ENCODE data around the gene FERMT3. TPM values are rescaled to one million over a fixed set of nuclear protein-coding genes. Genes with fewer than 3 reads are reported as not detected.

Gene FERMT3
- total and polyA plus RNA-seq, 2 of the 13 experiments (the other 11 are each of a cell fraction or from before 2014, with no cell fraction given) = 0.29 TPM; not detected in 1

DNA sequence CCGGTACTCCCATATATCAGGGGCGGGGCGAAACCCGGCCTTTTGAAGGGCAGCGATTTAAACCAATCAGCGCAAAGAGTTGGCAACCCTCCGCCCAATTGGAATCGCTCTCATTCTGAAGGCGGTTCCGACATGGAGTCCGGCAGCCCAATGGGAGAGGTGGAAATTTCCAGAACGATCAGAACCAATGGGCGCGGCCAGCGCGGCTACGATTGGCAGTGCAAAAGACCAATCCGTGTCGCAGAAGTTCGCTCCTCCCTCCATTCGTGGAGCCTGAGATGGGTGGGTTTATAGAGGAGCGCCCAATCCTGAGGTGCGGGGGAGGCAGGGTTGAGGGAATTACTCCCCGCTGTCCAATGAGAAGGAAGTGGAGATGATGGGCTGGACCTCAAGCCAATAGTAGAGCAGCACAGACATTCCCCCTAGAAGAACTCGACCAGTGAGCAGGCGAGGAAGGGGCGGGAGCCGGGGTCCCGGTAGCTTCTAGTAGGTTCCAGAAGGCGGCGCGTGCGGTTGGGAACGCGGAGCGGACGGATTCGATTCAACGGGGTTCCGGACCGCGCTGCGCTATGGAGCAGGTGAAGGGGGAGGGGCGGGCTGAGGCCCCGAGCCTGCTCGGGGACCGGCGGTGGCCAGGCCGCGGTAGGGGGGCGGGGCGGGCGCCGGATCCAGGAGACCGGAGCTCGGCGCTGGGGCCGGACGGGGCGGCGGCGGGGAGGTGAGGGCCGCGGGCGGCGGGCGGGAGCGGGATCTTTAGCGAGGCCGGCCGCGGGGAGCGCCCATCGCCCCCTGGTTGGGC, 20.6 kb upstream of the FERMT3 start, which contains the start of gene STIP1 (continued):
- TF ChIP-seq ZFP41 (CRISPR knock-in tag; IDR thresholded peaks at IDR 0.05; ENCODE audit: borderline replicate concordance) (no peak), ZNF543 (CRISPR knock-in tag; IDR thresholded peaks at IDR 0.05) (0 out of 2 replicates have a peak, but pooled peaks have one; percentile 1), BORCS8-MEF2B (CRISPR knock-in tag; IDR thresholded peaks at IDR 0.05) (no peak), KDM3A (CRISPR knock-in tag; IDR thresholded peaks at IDR 0.05; ENCODE audit: low read depth) (no peak)
- TF ChIP-seq, protein P1, sequence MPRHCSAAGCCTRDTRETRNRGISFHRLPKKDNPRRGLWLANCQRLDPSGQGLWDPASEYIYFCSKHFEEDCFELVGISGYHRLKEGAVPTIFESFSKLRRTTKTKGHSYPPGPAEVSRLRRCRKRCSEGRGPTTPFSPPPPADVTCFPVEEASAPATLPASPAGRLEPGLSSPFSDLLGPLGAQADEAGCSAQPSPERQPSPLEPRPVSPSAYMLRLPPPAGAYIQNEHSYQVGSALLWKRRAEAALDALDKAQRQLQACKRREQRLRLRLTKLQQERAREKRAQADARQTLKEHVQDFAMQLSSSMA (CRISPR knock-in tag; IDR thresholded peaks at IDR 0.05) = no peak
- TF ChIP-seq, protein P2, sequence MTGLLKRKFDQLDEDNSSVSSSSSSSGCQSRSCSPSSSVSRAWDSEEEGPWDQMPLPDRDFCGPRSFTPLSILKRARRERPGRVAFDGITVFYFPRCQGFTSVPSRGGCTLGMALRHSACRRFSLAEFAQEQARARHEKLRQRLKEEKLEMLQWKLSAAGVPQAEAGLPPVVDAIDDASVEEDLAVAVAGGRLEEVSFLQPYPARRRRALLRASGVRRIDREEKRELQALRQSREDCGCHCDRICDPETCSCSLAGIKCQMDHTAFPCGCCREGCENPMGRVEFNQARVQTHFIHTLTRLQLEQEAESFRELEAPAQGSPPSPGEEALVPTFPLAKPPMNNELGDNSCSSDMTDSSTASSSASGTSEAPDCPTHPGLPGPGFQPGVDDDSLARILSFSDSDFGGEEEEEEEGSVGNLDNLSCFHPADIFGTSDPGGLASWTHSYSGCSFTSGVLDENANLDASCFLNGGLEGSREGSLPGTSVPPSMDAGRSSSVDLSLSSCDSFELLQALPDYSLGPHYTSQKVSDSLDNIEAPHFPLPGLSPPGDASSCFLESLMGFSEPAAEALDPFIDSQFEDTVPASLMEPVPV (CRISPR knock-in tag; IDR thresholded peaks at IDR 0.05) = no peak

DNA sequence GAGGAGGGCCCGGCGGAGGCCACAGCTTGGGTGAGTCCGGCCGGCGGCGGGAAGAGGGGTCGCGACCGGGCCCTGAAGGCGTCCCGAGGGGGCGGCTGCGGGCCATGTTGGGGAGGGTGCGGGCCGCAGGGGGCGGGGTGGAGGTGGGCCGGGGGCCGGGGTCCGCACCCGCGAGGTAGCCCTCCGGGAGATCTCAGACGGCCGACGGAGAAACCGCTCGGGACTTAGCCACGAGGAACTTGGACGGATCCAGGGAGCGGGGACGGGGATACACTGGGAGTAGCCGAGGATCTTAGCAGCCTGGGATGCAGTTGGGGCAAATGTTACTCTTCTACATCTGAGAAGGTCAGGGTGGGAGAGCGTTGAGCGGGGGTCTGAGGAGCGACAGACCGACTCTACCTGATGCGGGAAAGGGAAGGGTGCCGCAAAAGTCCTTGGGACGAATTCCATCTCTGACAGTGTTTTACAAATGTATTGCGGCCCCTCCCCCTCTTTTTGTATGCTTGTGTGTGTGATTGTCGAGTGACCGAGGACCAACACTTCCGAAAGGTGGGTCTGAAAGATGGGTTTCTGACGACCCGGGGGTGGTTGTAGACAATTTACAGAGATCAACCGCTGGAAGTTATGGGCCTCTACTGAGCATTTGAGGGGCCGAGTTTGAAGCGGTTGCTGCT, 19.9 kb upstream of the FERMT3 start:
- Histone ChIP-seq H2AFZ (ENCODE audit: low read length) (no peak overlapping the region), H3K27me3 (ENCODE audit: control insufficient read depth in 1 of 2, insufficient read depth in 2 of 2, low read length in 2 of 2) (no peaks in the 10 kb centered on the region), H3K4me3 (replicated peaks in 1 of 3; ENCODE audit: insufficient read depth in 1 of 3, low read depth in 2 of 3, low read length in 3 of 3) (no peak overlapping the region), H3K27ac (ENCODE audit: extremely low read length, insufficient read depth, low read length) (no peak overlapping the region), H3K79me2 (ENCODE audit: insufficient read depth, low read length) (peaks cover 11% of the 10 kb centered on the region), H3K4me1 (ENCODE audit: insufficient read depth, low read length) (peaks cover 48% of the 10 kb centered on the region), H3K36me3 (replicated peaks in 1 of 2; ENCODE audit: control insufficient read depth in 1 of 2, insufficient read depth in 2 of 2, low read length in 2 of 2) (peaks cover 3% of the 10 kb centered on the region in 2 experiments; a peak in 2 of 5 replicates), H3K4me2 (ENCODE audit: low read depth, low read length) (no peak overlapping the region), H3K9ac (ENCODE audit: insufficient read depth, low read depth, low read length) (no peak overlapping the region), H4K20me1 (ENCODE audit: insufficient read depth, low read length) (peaks cover 19% of the 10 kb centered on the region), H3K9me3 (ENCODE audit: low read length) (no peaks in the 10 kb centered on the region)
- BruUV-seq (replicated peaks) = no TSS peak
- intact Hi-C loops (cut with micrococcal nuclease; ENCODE audit: unreplicated experiment) (loop anchor here (5.0 to 10.0 kb wide), 2 partner anchors 56 to 118 kb away; partner anchors contain the start of genes CATSPERZ, ESRRA and FKBP2), in situ Hi-C loops (cut with HindIII; ENCODE audit: extremely low pct_ligation_motif_present, low pct_unique_long_range_greater_than_20kb) (no loop called here)
- CTCF ChIA-PET (ENCODE audit: low intra/inter-chr PET ratio, low total read pairs) = no interaction called here
- ATAC-seq (no peak), DNase-seq (ENCODE audit: low spot score) (no peak), FAIRE-seq (no peak)
- 0% methylated on average over 23 of the region's 48 CpGs for WGBS (ENCODE audit: low lambda C conversion rate)
- POLR2A ChIA-PET = interaction anchor here (0.6 to 2.7 kb wide), 22 partner anchors 9 to 694 kb away, joined by 3 to 31 read pairs (median 6); partner anchors contain the start of genes BAD, ESRRA, FERMT3 and MACROD1
- TF ChIP-seq NFE2L1 (CRISPR knock-in tag; IDR thresholded peaks at IDR 0.05; ENCODE audit: borderline replicate concordance) = no peak
- 0 out of 2 replicates have a peak, but pooled peaks have one; percentile 47 for TF ChIP-seq ZNF879 (CRISPR knock-in tag; IDR thresholded peaks at IDR 0.05)
- TF ChIP-seq, protein P3, sequence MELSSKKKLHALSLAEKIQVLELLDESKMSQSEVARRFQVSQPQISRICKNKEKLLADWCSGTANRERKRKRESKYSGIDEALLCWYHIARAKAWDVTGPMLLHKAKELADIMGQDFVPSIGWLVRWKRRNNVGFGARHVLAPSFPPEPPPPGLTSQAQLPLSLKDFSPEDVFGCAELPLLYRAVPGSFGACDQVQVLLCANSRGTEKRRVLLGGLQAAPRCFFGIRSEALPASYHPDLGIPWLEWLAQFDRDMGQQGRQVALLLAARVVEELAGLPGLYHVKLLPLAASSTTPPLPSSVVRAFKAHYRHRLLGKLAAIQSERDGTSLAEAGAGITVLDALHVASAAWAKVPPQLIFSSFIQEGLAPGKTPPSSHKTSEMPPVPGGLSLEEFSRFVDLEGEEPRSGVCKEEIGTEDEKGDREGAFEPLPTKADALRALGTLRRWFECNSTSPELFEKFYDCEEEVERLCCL (CRISPR knock-in tag; IDR thresholded peaks at IDR 0.05; ENCODE audit: borderline replicate concordance) = no peak
- TF ChIP-seq SP5 (CRISPR knock-in tag; IDR thresholded peaks at IDR 0.05; ENCODE audit: borderline replicate concordance, low read depth) = no peak
- TF ChIP-seq SYNCRIP (IDR thresholded peaks at IDR 0.05; ENCODE audit: insufficient read depth, low read depth, low read length) = no peak
- TF ChIP-seq ZFX (CRISPR knock-in tag; IDR thresholded peaks at IDR 0.05; ENCODE audit: low read depth) = no peak
- TF ChIP-seq ZNF441 (CRISPR knock-in tag; IDR thresholded peaks at IDR 0.05; ENCODE audit: borderline replicate concordance) = no peak
- no peak for TF ChIP-seq ZNF138 (CRISPR knock-in tag; IDR thresholded peaks at IDR 0.05; ENCODE audit: low read depth)
- TF ChIP-seq ONECUT2 (CRISPR knock-in tag; IDR thresholded peaks at IDR 0.05) = no peak
- TF ChIP-seq KAT7 (CRISPR knock-in tag; IDR thresholded peaks at IDR 0.05; ENCODE audit: borderline replicate concordance) = 0 out of 2 replicates have a peak, but pooled peaks have one; percentile 8
- TF ChIP-seq ZNF292 (CRISPR knock-in tag; IDR thresholded peaks at IDR 0.05; ENCODE audit: borderline replicate concordance, low read depth) = peak; percentile 10; the same call in 1 of the 2 replicates
